HG03439 (cell line): ENCODE data around the gene PRELID1.

Experiments
- ATAC-seq: cut with Tn5 transposase; IDR thresholded peaks from one replicate; pipeline ENCODE4 v1.9.1; 2021; ENCODE audit warnings: mild to moderate bottlenecking, moderate library complexity; ENCODE audit not compliant: unreplicated experiment

Gene PRELID1

GRCh38 chr5:177313561-177314259 is 10.1 kb downstream of the PRELID1 start:
- no peak for ATAC-seq

GRCh38 chr5:177314376-177315342 is 11.1 kb downstream of the PRELID1 start:
- ATAC-seq = no peak

DNA sequence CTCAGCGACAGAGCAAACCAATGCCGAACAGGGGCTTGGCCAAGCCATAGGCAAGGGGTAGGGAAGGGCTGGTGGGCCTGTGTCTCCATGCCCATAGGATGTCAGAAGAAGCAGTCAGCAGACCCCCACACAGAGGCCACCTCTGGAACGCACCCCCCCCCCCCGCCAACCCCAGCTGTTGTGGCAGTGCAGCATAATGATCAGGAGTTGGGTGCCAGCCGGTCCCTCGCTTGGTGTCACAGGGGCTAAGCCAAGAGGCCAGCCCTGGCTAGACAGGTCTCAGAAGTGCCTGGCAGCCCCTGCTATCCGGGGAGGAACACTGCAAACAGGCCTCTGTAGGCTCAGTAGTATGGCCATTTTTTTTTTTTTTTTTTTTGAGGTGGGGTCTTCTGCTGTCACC is 11.8 kb downstream of the PRELID1 start:
- ATAC-seq = no peak

DNA sequence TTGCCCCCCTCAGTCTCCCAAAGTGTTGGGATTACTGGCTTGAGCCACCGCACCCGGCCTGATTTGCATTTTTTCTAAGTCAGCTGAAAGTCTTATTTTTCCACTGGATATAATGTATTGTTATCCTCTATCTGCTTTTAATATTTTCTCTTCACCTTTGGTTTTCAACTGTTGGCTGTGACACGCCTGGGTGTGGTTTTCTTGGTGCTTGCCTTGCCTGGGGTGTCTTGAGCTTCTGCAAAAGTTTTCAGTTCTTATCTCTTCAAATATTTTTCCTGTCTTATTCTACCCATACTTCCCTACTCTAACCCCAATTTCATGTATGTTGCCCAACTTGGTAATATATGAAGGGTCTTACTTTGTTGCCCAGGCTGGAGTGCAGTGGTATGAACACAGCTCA is 12.4 kb downstream of the PRELID1 start:
- ATAC-seq = no peak

DNA sequence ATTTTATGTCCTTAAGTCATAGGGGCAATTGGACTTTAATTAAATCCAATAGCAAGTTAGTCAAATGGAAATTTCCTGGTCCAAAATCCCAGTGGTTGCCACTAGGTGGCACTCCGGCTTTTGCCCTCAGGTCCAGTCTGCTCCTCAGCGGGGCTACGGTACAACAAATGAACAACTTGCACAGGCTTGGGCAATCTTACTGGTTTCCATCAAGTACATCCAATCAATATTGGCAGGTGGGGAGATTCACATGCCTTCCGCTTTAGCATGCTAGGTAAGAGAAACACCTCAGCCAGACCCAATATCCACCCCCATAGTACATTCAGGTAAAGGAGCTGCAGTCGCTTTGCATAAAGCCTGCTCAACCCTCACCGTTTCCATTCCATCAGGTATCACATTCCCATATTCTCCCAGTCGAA is 14.4 kb downstream of the PRELID1 start:
- ATAC-seq = no peak

- no peak for ATAC-seq
Measured at GRCh38 chr5:177319913-177320588, 16.5 kb downstream of the PRELID1 start.

- ATAC-seq = no peak
Measured at GRCh38 chr5:177320879-177321278, 17.3 kb downstream of the PRELID1 start.

DNA sequence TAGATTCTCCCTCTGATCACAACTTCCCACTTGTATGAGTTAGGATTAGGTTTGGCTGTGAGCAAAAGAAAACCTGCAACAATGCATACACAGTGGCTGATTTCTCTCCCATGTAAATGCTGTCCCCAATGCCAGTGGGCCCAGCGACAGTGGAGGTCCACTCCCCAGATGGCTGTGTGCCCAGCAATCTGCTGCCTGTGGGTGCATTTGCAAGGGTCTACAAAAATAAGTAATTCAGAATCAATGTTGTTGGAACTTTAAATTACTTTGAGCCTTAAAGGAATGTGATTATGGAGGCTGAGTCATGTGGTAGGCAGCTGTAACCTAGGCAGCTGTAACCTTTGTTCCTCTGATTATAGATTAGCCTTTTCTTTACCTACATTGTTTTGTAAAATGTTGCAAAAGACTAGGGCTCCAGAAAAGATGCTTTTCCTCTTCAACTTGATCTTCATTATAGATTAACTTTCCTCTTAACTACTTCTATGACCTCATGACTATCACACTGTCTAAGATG is 22.3 kb downstream of the PRELID1 start:
- ATAC-seq = no peak

DNA sequence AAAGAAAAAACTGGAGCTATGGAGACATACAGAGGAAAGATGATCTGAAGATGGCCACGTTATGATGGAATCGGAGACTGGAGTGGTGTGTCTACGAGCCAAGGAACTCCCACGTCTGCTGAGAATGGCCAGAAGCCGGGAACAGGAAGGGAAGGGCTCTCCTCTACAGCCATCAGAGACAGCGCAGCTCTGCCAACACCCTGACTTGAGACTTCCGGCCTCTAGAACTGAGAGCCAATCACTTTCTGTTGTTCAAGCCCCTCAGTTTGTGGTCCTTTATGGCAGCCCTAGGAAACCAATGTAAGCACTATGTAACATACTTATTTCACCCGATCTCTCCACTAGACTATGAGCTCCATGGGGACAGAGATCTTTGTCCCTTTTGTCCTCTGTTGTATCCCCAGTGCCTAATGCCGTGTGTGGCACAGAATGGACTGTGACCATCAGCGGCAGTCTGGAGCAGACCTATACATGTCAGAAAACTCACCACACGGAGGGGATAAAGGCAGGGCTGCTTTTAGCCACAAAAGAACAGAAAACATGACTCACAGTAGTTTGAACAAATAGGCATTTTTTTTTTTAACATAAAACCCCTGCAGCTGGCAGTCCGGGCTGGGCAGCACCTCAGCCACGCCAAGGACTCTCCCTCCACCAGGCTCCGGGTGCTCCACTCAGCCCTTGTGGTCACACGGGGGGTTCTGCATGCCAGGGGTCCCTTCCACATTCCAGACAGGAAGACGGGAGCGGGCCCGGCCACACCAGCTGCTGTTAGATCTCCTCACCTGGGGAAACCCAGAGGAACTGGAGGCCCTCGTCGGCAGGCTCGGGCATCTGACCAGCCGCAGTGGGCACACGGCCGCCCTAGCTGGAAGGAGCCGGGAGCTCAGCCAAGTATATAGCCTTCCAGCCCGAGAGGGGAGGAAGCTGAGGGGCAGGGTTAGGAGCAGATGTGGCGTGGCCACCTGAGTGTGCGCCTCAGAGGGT is 24.2 kb downstream of the PRELID1 start:
- ATAC-seq = no peak

DNA sequence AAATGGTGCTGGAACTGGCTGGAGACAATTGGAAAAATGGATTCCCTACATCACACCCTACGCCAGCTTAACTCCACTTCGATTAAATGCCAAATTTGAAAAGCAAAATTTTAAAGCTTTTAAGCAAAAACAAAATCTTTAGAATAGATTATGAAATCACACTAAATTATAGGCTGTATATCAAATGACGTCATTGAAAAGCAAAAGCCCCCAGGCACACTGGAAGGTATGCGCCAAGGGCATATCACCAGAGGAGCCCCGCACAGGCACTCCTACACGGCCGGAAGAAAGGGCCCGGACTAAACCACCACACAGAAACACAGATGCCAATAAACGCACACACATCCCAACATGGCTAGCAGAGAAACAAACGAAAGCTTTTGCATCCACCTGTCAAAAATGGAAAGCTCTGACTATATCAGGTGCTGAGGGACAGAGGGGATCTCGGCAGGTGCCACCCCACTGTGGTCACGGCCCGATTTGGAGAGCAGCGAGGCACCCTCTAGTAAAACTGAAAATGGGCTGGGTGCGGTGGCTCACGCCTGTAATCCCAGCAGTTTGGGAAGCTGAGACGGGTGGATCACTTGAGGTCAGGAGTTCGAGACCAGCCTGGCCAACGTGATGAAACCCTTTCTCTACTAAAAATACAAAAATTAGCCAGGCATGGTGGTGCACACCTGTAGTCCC is 25.1 kb downstream of the PRELID1 start:
- ATAC-seq = no peak

DNA sequence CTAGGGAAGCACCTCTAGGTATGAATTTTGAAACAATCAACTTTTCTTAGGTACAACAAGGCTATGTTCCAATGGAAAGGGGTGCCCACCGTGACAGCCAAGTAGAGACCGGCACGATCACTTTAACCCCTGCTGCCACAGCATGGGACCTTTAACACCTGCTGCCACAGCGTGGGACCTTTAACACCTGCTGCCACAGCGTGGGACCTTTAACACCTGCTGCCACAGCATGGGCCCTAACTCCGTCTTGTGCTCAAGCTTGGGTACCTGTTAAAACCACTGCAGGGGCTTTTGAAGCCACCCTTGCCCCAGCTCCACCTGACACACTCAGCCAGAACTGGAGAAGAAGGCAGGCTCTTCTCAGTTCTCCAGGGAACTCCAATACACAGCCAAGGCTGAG is 26.3 kb downstream of the PRELID1 start:
- no peak for ATAC-seq

DNA sequence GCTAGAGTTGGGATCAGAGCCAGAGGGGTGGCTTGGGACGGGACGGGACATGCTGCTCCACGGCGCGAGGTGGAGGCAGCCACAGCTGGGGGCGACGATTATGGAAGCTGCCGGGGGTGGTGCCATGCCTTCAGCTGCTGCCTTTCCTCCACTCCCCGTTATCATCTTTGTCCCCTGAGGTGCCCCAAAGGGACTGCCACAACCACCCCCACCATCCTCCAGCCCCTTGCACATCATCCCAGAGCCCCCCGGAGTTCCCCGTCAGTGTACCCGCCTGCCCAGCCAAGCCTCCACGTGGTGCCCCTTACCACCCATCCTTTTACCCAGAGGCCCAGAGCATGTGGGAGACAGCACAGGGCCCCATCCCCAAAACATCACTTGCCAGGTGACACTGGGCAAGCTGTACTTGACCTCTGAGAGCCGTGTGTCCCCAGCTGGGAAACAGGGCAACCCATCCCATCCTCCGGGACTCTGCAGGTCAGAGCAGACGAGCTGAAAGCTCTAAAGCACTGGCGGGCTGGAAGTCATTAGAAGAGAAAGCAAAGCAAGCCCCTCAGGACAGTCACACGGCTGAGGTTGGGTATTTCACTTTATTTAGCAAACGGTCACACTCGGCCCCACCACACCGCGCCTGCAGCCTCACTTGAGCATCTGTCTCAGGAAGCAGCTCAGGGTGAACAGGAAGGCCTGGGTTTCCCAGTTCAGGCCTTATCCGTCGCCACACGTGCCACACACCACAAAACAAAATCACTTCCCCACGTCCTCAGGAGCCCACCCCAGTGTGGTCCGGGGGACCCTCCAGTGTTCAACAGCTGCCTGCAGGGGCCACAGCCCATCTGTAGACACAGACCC is 27.6 kb downstream of the PRELID1 start:
- no peak for ATAC-seq

- no peak for ATAC-seq
Measured at GRCh38 chr5:177332031-177332895, 28.7 kb downstream of the PRELID1 start.

- no peak for ATAC-seq
Measured at GRCh38 chr5:177332896-177333260, 29.3 kb downstream of the PRELID1 start.

GRCh38 chr5:177333420-177334154 is 30.0 kb downstream of the PRELID1 start:
- no peak for ATAC-seq

DNA sequence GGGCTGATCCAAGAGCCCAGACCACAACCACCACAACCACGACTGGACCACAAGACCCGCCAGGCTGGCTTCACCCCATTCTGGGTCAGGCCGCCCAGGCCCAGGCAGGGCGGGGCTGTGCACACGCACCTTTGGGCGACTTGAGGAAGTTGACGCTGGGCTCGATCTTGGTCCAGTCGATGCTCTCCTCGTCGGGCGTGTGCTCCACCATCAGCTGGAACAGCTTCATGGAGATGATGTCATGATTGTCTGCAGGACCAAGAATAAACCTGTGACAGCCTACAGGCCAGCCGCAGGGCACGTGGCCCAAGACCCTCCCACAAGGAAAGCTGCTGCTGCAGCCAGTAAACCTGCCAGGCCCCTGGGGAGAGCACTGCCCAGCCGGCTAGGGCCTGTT is 30.6 kb downstream of the PRELID1 start:
- ATAC-seq = no peak
